GM12874 (cell line): Measurements from ENCODE around the gene LCN10.

ENCODE experiments used
- TF ChIP-seq, protein P1 (sequence below): IDR thresholded peaks from 2 replicates; pipeline ENCODE4 v1.5.1; 2011; ENCODE audit warnings: low read depth, mild to moderate bottlenecking, control low read depth, low read length, moderate library complexity; ENCODE audit not compliant: insufficient read depth

Gene LCN10

DNA sequence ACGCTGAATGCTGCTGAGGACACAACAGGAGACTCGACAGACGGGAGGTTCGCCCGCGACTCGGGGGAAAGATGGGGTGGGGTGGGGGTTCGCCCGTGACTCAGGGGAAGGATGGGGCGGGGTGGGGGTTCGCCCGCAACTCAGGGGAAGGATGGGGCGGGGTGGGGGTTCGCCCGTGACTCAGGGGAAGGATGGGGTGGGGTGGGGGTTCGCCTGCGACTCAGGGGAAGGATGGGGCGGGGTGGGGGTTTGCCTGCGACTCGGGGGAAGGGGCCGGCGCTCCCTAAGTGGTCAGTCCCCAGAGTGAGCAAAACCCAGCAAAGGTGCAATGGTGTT, 3.4 kb upstream of the LCN10 start:
- TF ChIP-seq, protein P1, sequence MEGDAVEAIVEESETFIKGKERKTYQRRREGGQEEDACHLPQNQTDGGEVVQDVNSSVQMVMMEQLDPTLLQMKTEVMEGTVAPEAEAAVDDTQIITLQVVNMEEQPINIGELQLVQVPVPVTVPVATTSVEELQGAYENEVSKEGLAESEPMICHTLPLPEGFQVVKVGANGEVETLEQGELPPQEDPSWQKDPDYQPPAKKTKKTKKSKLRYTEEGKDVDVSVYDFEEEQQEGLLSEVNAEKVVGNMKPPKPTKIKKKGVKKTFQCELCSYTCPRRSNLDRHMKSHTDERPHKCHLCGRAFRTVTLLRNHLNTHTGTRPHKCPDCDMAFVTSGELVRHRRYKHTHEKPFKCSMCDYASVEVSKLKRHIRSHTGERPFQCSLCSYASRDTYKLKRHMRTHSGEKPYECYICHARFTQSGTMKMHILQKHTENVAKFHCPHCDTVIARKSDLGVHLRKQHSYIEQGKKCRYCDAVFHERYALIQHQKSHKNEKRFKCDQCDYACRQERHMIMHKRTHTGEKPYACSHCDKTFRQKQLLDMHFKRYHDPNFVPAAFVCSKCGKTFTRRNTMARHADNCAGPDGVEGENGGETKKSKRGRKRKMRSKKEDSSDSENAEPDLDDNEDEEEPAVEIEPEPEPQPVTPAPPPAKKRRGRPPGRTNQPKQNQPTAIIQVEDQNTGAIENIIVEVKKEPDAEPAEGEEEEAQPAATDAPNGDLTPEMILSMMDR = no peak

DNA sequence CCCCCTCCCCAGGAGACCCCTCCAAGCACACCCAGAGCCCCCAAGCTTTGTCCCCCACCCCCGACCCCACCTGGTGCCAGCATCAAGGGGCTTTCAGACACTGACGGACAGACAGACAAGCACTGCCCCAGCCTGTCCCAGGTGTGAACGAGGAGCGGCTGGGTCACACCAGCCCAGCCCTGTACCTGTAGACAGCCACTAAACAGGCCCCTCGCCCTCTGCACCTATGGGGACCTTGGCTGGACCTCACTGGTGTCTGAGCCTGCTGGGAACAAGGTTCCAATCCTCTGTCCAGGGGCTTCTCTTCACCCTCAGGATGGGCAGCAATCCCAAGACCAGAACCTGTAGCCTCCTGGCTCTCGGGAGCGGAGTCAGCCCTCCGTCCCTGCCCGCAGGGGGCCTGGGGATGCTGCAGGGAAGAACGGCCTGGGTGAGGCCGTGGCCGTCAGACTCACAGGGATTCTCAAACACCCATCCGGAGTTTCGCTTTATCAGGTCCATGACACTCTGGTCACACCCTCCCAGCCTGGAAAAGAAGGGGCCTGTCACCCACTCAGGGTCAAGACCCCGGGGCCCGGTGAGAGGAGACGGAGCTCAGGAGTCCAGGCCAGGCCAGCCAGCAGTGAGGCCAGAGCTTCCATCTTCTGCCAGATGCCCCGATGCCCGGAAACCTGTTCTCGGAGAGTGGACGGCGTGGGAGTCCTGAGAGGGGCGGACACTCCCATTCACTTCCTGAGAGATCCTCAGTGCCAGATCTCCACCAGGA, 2.8 kb upstream of the LCN10 start:
- TF ChIP-seq, protein P1 = no peak

DNA sequence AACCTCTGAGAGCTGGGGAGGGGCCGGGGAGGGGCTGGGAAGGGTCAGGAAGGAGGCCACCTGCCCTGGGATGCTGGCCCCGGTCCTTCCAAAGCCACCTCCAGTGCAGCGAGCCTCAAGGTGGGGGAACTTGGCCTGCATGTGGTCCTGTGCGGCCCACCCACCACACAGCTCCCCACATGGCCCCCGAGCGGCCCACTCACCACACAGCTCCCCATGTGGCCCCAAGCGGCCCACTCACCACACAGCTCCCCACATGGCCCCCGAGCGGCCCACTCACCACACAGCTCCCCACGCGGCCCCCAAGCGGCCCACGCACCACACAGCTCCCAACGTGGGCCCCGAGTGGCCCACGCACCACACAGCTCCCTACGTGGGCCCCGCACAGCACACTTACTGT, 2.0 kb upstream of the LCN10 start:
- TF ChIP-seq, protein P1 = no peak

GRCh38 chr9:136743639-136744211, 985 bp upstream of the LCN10 start:
- TF ChIP-seq, protein P1 = no peak

- TF ChIP-seq, protein P1 = no peak
Observed at GRCh38 chr9:136741883-136742571, 713 bp downstream of the LCN10 start.

DNA sequence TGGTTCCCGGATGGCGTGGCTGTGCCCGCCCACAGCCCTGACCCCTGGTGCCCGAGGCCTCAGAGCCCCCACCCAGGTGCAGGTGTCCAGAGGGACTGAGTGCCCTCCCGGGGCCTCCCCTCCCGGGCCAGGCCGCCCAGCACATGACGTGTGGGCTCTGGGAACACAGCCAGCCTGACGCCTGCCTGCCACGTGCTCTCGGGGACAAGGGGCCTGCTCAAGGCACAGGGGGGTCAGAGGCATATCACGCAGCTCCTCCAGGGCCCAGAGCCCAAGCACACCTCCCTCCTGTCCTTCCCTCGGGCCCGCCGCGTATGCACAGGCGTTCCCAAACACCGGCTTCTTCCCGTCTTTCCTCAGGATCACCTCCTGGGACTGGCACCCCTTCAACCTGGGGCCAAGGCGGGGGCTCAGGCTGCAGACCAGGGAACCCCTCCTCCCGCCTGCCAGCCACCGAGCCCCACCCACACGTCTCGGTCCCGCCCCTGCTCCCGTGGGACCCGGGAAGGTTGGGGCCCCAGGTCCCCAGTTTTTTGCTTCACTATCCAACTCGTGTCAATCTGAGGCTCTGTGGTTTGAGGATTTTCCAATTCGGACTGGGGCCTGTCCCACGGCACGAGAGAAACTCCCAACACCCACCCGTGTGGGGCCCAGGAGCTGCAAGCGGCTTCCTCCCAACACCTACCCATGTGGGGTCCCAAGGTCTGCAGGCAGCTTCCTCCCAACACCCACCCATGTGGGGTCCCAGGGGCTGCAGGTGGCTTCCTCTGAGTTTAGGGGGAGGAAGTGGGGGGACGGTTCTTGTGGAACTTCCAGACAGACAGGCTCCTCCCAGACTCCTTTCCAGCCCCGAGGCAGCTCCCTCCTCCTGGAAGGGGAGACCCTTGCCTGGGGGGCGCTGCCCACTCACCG, 1.5 kb downstream of the LCN10 start:
- TF ChIP-seq, protein P1 = no peak

DNA sequence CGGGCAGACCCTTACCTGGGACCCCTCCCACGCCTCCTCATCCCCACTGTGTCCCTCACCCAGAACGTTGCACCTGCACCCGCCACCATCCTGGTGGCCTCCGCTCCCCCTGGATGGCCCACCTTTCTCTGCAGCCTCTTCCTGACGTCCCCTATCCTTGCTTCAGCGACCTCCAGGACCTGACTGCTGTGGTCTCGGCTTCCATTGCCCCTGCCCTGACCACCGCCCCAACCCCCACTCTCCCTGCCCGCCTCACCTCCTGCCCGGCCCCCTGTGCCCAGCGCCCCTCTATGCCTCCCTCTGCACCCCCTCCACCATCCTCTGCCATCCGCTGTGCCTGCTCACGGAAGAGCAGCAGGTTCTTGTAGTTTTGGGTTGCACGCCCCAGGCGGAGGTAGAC, 2.2 kb downstream of the LCN10 start:
- TF ChIP-seq, protein P1 = no peak
